Keratinocyte (primary cell): ENCODE measurements around the gene CELA1. TPM values are rescaled to one million over a fixed set of nuclear protein-coding genes. Genes with fewer than 3 reads are reported as not detected.

ENCODE experiments used
- DNase-seq: peaks from one replicate; pipeline ENCODE4 v3.0.0-alpha.2; 2011; ENCODE audit warnings: low read depth, missing footprints, low spot score
- FAIRE-seq: peaks from 2 replicates; lab custom pipeline; 2011; peaks lifted over from hg19 to GRCh38; lab: Jason Lieb, UNC
- H2AFZ ChIP-seq: 2 replicates; pipeline ENCODE4 v1.6.0; 2012; ENCODE audit warnings: low read length, control low read depth, inconsistent platforms; ENCODE audit not compliant: control insufficient read depth
- H3K27ac ChIP-seq: 2 replicates; pipeline ENCODE4 v1.5.1; 2011; ENCODE audit warnings: low read length; ENCODE audit not compliant: control insufficient read depth, insufficient read depth
- H3K27me3 ChIP-seq: 3 replicates; pipeline ENCODE4 v1.6.0; 2011; ENCODE audit warnings: low read length; ENCODE audit not compliant: control insufficient read depth, insufficient read depth; ENCODE audit errors: extremely low read depth
- H3K36me3 ChIP-seq, 2 experiments: 2 replicates in 1 of 2; 3 replicates in 1 of 2; pipeline ENCODE4 v1.5.1; 2011; ENCODE audit warnings: low read length in 2 of 2, mild to moderate bottlenecking in 1 of 2; ENCODE audit not compliant: control insufficient read depth in 2 of 2, insufficient read depth in 2 of 2; ENCODE audit errors: extremely low read depth in 1 of 2
- H3K4me1 ChIP-seq: 3 replicates; pipeline ENCODE4 v1.5.1; 2011; ENCODE audit warnings: low read length; ENCODE audit not compliant: control insufficient read depth, insufficient read depth; ENCODE audit errors: extremely low read depth
- H3K4me2 ChIP-seq: 3 replicates; pipeline ENCODE4 v1.6.0; 2011; ENCODE audit warnings: low read depth, low read length; ENCODE audit not compliant: control insufficient read depth, insufficient read depth; ENCODE audit errors: extremely low read depth
- H3K4me3 ChIP-seq, 3 experiments: fragments of 200-600 bp in 1 of 3; sonication (generic) in 1 of 3; 2 replicates in 2 of 3; 3 replicates in 1 of 3; pipeline ENCODE4 v1.5.1; 2011 to 2016; ENCODE audit warnings: low read length in 3 of 3, mild to moderate bottlenecking in 3 of 3, control low read depth in 2 of 3, inconsistent platforms in 1 of 3, low read depth in 1 of 3, mixed read lengths in 1 of 3, mixed run types in 1 of 3, moderate library complexity in 1 of 3; ENCODE audit not compliant: control insufficient read depth in 2 of 3, insufficient read depth in 2 of 3; ENCODE audit errors: extremely low read depth in 1 of 3
- H3K79me2 ChIP-seq: 2 replicates; pipeline ENCODE4 v1.6.0; 2012; ENCODE audit warnings: low read length; ENCODE audit not compliant: control insufficient read depth, insufficient read depth
- H3K9ac ChIP-seq: 3 replicates; pipeline ENCODE4 v1.6.0; 2011; ENCODE audit warnings: low read length; ENCODE audit not compliant: control insufficient read depth, insufficient read depth; ENCODE audit errors: extremely low read depth
- H3K9me1 ChIP-seq: 3 replicates; pipeline ENCODE4 v1.6.0; 2011; ENCODE audit warnings: low read length; ENCODE audit not compliant: control insufficient read depth, insufficient read depth; ENCODE audit errors: extremely low read depth
- H3K9me3 ChIP-seq: 2 replicates; pipeline ENCODE4 v1.5.1; 2012; ENCODE audit warnings: low read depth, low read length; ENCODE audit not compliant: control insufficient read depth
- H4K20me1 ChIP-seq: 3 replicates; pipeline ENCODE4 v1.6.0; 2011; ENCODE audit warnings: low read length; ENCODE audit not compliant: control insufficient read depth, insufficient read depth; ENCODE audit errors: extremely low read depth
- CTCF ChIP-seq, 3 experiments: IDR thresholded peaks in 1 of 3; conservative IDR thresholded peaks in 1 of 3; optimal IDR thresholded peaks in 1 of 3; 2 replicates in 2 of 3; 3 replicates in 1 of 3; pipeline versions ENCODE3 to v1.5.1; 2011; ENCODE audit warnings: low read length in 3 of 3, mild to moderate bottlenecking in 3 of 3, moderate library complexity in 2 of 3, control low read depth in 1 of 3, inconsistent platforms in 1 of 3; ENCODE audit not compliant: insufficient read depth in 2 of 3; ENCODE audit errors: extremely low read depth in 1 of 3
- EZH2 ChIP-seq: IDR thresholded peaks from one replicate; pipeline ENCODE4 v1.6.1; 2012; ENCODE audit warnings: inconsistent platforms, mild to moderate bottlenecking, low read length, moderate library complexity
- dilution Hi-C: fragments of 300-500 bp; cut with MboI; formaldehyde crosslinking; loops from one replicate; pipeline ENCODE4 v1.7.0; 2020; ENCODE audit warnings: low sequenced_read_pairs; ENCODE audit not compliant: extremely low pct_ligation_motif_present
- polyA plus RNA-seq, 5 experiments: library from polyadenylated mRNA; depleted of rRNA in 3 of 5; stranded (reverse) in 3 of 5; stranded (forward) in 1 of 5; unstranded in 1 of 5; fragments of >200 nt; gene quantifications; 1 replicate in 1 of 5; 2 replicates in 3 of 5; 3 replicates in 1 of 5; pipeline versions ENCODE4 v1.2.1 to v1.2.3, GENCODE V29; 2011 to 2012; ENCODE audit warnings: missing spikeins in 2 of 5, low read depth in 1 of 5, low replicate concordance in 1 of 5

The CELA1 gene
- polyA plus RNA-seq, 1 donor (not counting 4 experiments of a cell fraction or from before 2014, with no cell fraction given) = not detected

- dilution Hi-C loops = no loop called here
- Histone ChIP-seq H2AFZ (no peak overlapping the region), H3K4me1 (peaks cover 9% of the 10 kb centered on the region), H3K9me3 (no peaks in the 10 kb centered on the region), H3K4me2 (no peak overlapping the region), H3K79me2 (no peaks in the 10 kb centered on the region), H3K9ac (no peak overlapping the region), H3K27ac (no peak overlapping the region), H3K27me3 (no peaks in the 10 kb centered on the region), H3K4me3 (no peak overlapping the region), H3K36me3 (no peaks in the 10 kb centered on the region), H3K9me1 (no peaks in the 10 kb centered on the region), H4K20me1 (no peaks in the 10 kb centered on the region)
- DNase-seq (no peak), FAIRE-seq (no peak)
- TF ChIP-seq CTCF (optimal IDR thresholded peaks at IDR 0.05 in 1 of 3, IDR thresholded peaks at IDR 0.05 in 1 of 3, conservative IDR thresholded peaks at IDR 0.05 in 1 of 3; ENCODE audit: extremely low read depth in 1 of 3, insufficient read depth in 2 of 3, low read length in 3 of 3) (no peak), EZH2 (no peak)
Measured at GRCh38 chr12:51343201-51343600, 3.3 kb downstream of the CELA1 start.

- FAIRE-seq = no peak
Measured at GRCh38 chr12:51342416-51342815, 4.1 kb downstream of the CELA1 start.

More at GRCh38 chr12:51342416-51342815, 4.1 kb downstream of the CELA1 start:
- H2AFZ ChIP-seq = peak overlapping the region; percentile 81
- no peak overlapping the region for H3K27ac ChIP-seq
- peaks cover 9% of the 10 kb centered on the region for H3K4me1 ChIP-seq
- no peaks in the 10 kb centered on the region for H3K9me1 ChIP-seq
- H3K79me2 ChIP-seq = no peaks in the 10 kb centered on the region
- no peak for DNase-seq
- H3K9me3 ChIP-seq = no peaks in the 10 kb centered on the region
- dilution Hi-C loops = no loop called here
- no peak overlapping the region for H3K9ac ChIP-seq
- H4K20me1 ChIP-seq = no peaks in the 10 kb centered on the region
- no peaks in the 10 kb centered on the region for H3K36me3 ChIP-seq
- no peak overlapping the region for H3K4me3 ChIP-seq
- no peaks in the 10 kb centered on the region for H3K27me3 ChIP-seq
- no peak for TF ChIP-seq EZH2
- no peak for TF ChIP-seq CTCF (optimal IDR thresholded peaks at IDR 0.05 in 1 of 3, IDR thresholded peaks at IDR 0.05 in 1 of 3, conservative IDR thresholded peaks at IDR 0.05 in 1 of 3; ENCODE audit: extremely low read depth in 1 of 3, insufficient read depth in 2 of 3, low read length in 3 of 3)
- H3K4me2 ChIP-seq = peak overlapping the region; percentile 16
